Erythroblast (primary cell): ENCODE data around the gene RRBP1.

Experiments
- GATA1 ChIP-seq: IDR thresholded peaks from 2 replicates; pipeline ENCODE4 v1.6.1; 2011; ENCODE audit warnings: low read depth, mild to moderate bottlenecking, control low read depth, low read length, moderate library complexity
- POLR2A ChIP-seq: IDR thresholded peaks from 2 replicates; pipeline ENCODE4 v1.6.1; 2011; ENCODE audit warnings: mild to moderate bottlenecking, low read length

DNA sequence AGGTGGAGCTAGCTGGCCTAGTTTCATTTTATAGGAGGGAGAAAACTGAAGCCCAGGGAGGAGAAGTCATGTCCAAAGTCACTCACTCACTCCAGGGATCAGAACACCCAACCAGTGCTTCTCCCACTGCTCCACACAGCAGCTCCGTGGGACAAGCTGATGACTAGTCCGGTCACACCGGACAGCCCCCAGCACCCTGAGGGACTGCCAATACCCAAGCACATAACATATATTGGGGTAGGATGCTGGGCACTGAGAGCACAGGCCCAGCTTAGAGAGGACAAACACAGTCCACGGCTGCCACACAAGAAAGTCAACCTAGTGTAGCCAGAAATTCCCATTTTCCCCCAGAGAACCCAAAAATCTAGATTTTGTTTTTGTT, 5.7 kb downstream of the RRBP1 start:
- TF ChIP-seq POLR2A (no peak), GATA1 (no peak)
